Measurements from ENCODE around the gene CCR5AS.

The CCR5AS gene

DNA sequence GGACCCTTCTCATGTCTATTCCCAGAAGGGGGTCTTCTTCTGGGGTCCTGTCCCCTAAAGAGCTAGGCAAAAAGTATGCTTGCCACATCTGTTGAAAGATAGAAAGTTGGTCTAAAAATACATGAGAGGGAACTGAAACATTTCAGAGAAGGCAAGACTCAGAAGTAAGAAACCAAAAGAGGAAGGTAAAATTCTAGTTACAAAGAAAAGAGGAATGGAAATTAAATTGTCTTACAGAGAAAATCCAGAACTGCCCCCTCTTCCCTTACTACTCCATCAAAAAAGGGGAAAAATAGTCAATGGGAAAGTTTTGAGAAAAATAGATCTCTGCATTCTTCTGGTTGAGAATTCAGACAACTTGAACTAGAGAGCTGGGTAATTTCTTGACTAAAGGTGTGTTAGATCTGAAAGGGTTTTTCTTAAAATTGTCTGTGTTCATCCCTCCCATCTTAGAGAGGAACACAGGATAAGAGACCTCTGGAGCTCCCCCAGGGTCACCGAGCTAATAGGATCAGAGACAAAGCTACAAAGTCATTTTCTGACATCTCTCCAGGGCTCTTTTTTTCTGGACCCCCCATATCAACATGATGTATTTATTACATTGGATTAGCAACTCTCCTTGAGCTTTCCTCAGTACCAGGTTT is 85.3 kb downstream of the CCR5AS start:
- Histone ChIP-seq H3K36me3 (replicated peaks in 1 of 2; ENCODE audit: control insufficient read depth in 2 of 2, insufficient read depth in 2 of 2, low read length in 2 of 2) (no peaks in the 10 kb centered on the region), H4K8ac (ENCODE audit: low read depth, low read length) (no peak overlapping the region), H3K27ac (replicated peaks; ENCODE audit: low read length) (no peak overlapping the region), H3K4me2 (ENCODE audit: insufficient read depth, low read length, poor library complexity, severe bottlenecking) (no peak overlapping the region), H2BK120ac (ENCODE audit: low read depth, low read length) (no peak overlapping the region), H3K4ac (ENCODE audit: low read length) (no peak overlapping the region), H3K9ac (ENCODE audit: low read depth, low read length, poor library complexity) (no peak overlapping the region), H3K14ac (ENCODE audit: low read length) (no peak overlapping the region), H3K27me3 (ENCODE audit: control insufficient read depth in 3 of 3, insufficient read depth in 3 of 3, low read depth in 1 of 3, low read length in 3 of 3) (no peaks in the 10 kb centered on the region), H2BK12ac (ENCODE audit: low read length) (no peak overlapping the region), H3K18ac (ENCODE audit: low read length) (no peak overlapping the region), H2AFZ (ENCODE audit: low read length) (no peak overlapping the region), H3K4me1 (ENCODE audit: control insufficient read depth in 2 of 2, insufficient read depth in 1 of 2, low read depth in 1 of 2, low read length in 2 of 2) (no peaks in the 10 kb centered on the region), H3K79me1 (ENCODE audit: low read depth, low read length) (no peaks in the 10 kb centered on the region), H3K23ac (ENCODE audit: low read depth, low read length, poor library complexity) (no peak overlapping the region), H3K4me3 (ENCODE audit: low read length in 2 of 2) (no peak overlapping the region), H2BK5ac (ENCODE audit: low read length) (no peak overlapping the region), H2BK15ac (ENCODE audit: low read length) (no peak overlapping the region), H4K91ac (ENCODE audit: low read depth, low read length, poor library complexity) (no peak overlapping the region), H3K9me3 (replicated peaks in 1 of 2; ENCODE audit: control insufficient read depth in 2 of 2, insufficient read depth in 1 of 2, low read depth in 1 of 2, low read length in 2 of 2) (no peaks in the 10 kb centered on the region), H2AK5ac (ENCODE audit: low read depth, low read length) (no peak overlapping the region)
- no peak for DNase-seq (ENCODE audit: low spot score)
- WGBS, 2 donors (ENCODE audit: extremely low coverage in 2 of 2, insufficient read length in 2 of 2, insufficient replicate concordance in 1 of 2), result no CpG with 5 or more reads among the region's 1 CpG

DNA sequence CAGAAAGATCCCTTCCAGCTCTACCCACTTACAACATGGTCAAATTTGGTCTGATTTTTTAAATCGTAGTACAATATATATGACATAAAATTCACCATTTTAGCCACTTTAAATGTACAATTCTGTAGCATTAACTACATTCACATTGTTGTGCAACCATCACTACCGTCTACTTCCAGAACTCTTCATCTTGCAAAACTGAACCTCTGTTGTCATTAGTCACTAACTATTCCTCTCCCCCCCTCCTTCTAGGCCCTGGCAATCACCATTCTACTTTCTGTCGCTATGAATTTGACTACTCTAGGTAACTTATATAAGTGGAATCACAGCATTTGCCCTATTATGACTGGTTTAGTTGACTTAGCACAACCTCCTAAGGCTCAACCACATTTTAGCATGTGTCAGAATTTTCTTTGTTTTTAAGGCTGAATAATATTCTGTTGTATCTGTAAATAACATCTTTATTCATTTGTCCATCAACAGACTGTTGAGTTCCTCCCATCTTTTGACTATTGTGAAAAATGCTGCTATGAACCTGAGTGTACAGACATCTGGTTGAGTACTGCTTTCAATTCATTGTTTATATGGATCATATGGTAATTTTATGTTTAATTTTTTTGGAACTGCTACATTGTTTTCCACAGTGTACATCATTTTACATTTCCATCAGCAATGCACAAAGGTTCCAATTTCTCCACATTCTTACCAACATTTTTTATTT is 88.5 kb downstream of the CCR5AS start:
- Histone ChIP-seq H3K27ac (replicated peaks; ENCODE audit: low read length) (no peak overlapping the region), H3K4ac (ENCODE audit: low read length) (no peak overlapping the region), H3K9me3 (replicated peaks in 1 of 2; ENCODE audit: control insufficient read depth in 2 of 2, insufficient read depth in 1 of 2, low read depth in 1 of 2, low read length in 2 of 2) (no peaks in the 10 kb centered on the region), H2BK120ac (ENCODE audit: low read depth, low read length) (no peak overlapping the region), H3K4me2 (ENCODE audit: insufficient read depth, low read length, poor library complexity, severe bottlenecking) (no peak overlapping the region), H4K91ac (ENCODE audit: low read depth, low read length, poor library complexity) (no peak overlapping the region), H2BK12ac (ENCODE audit: low read length) (no peak overlapping the region), H2BK5ac (ENCODE audit: low read length) (no peak overlapping the region), H3K79me1 (ENCODE audit: low read depth, low read length) (no peaks in the 10 kb centered on the region), H4K8ac (ENCODE audit: low read depth, low read length) (no peak overlapping the region), H2AK5ac (ENCODE audit: low read depth, low read length) (no peak overlapping the region), H3K27me3 (ENCODE audit: control insufficient read depth in 3 of 3, insufficient read depth in 3 of 3, low read depth in 1 of 3, low read length in 3 of 3) (no peaks in the 10 kb centered on the region), H2BK15ac (ENCODE audit: low read length) (no peak overlapping the region), H3K9ac (ENCODE audit: low read depth, low read length, poor library complexity) (no peak overlapping the region), H2AFZ (ENCODE audit: low read length) (no peak overlapping the region), H3K4me1 (ENCODE audit: control insufficient read depth in 2 of 2, insufficient read depth in 1 of 2, low read depth in 1 of 2, low read length in 2 of 2) (no peaks in the 10 kb centered on the region), H3K36me3 (replicated peaks in 1 of 2; ENCODE audit: control insufficient read depth in 2 of 2, insufficient read depth in 2 of 2, low read length in 2 of 2) (no peaks in the 10 kb centered on the region), H3K23ac (ENCODE audit: low read depth, low read length, poor library complexity) (no peak overlapping the region), H3K14ac (ENCODE audit: low read length) (no peak overlapping the region), H3K18ac (ENCODE audit: low read length) (no peak overlapping the region), H3K4me3 (ENCODE audit: low read length in 2 of 2) (no peak overlapping the region)
- no peak for DNase-seq (ENCODE audit: low spot score)
- WGBS, 2 donors (ENCODE audit: extremely low coverage in 2 of 2, insufficient read length in 2 of 2, insufficient replicate concordance in 1 of 2), result no CpG with 5 or more reads among the region's 3 CpGs

- no peak overlapping the region for H3K9ac ChIP-seq (ENCODE audit: low read depth, low read length, poor library complexity)
- H4K8ac ChIP-seq (ENCODE audit: low read depth, low read length), result no peak overlapping the region
- H4K91ac ChIP-seq (ENCODE audit: low read depth, low read length, poor library complexity), result no peak overlapping the region
- H3K27me3 ChIP-seq (ENCODE audit: control insufficient read depth in 3 of 3, insufficient read depth in 3 of 3, low read depth in 1 of 3, low read length in 3 of 3), result no peaks in the 10 kb centered on the region
- H2AFZ ChIP-seq (ENCODE audit: low read length), result no peak overlapping the region
- H3K4ac ChIP-seq (ENCODE audit: low read length), result no peak overlapping the region
- H3K4me2 ChIP-seq (ENCODE audit: insufficient read depth, low read length, poor library complexity, severe bottlenecking), result no peak overlapping the region
- H2BK12ac ChIP-seq (ENCODE audit: low read length), result no peak overlapping the region
- no peak overlapping the region for H2BK120ac ChIP-seq (ENCODE audit: low read depth, low read length)
- H3K4me1 ChIP-seq (ENCODE audit: control insufficient read depth in 2 of 2, insufficient read depth in 1 of 2, low read depth in 1 of 2, low read length in 2 of 2), result no peaks in the 10 kb centered on the region
- H3K23ac ChIP-seq (ENCODE audit: low read depth, low read length, poor library complexity), result no peak overlapping the region
- H3K27ac ChIP-seq (replicated peaks; ENCODE audit: low read length), result no peak overlapping the region
- DNase-seq (ENCODE audit: low spot score), result no peak
- H3K4me3 ChIP-seq (ENCODE audit: low read length in 2 of 2), result no peak overlapping the region
- H3K79me1 ChIP-seq (ENCODE audit: low read depth, low read length), result no peaks in the 10 kb centered on the region
- H3K36me3 ChIP-seq (replicated peaks in 1 of 2; ENCODE audit: control insufficient read depth in 2 of 2, insufficient read depth in 2 of 2, low read length in 2 of 2), result no peaks in the 10 kb centered on the region
- H2AK5ac ChIP-seq (ENCODE audit: low read depth, low read length), result no peak overlapping the region
- no peaks in the 10 kb centered on the region for H3K9me3 ChIP-seq (replicated peaks in 1 of 2; ENCODE audit: control insufficient read depth in 2 of 2, insufficient read depth in 1 of 2, low read depth in 1 of 2, low read length in 2 of 2)
- H3K14ac ChIP-seq (ENCODE audit: low read length), result no peak overlapping the region
- no peak overlapping the region for H2BK5ac ChIP-seq (ENCODE audit: low read length)
- no peak overlapping the region for H2BK15ac ChIP-seq (ENCODE audit: low read length)
- no peak overlapping the region for H3K18ac ChIP-seq (ENCODE audit: low read length)
Measured at GRCh38 chr3:46316206-46316605, 90.7 kb downstream of the CCR5AS start.

GRCh38 chr3:46314517-46314916 is 92.3 kb downstream of the CCR5AS start:
- Histone ChIP-seq H3K14ac (ENCODE audit: low read length) (no peak overlapping the region), H3K27me3 (ENCODE audit: control insufficient read depth in 3 of 3, insufficient read depth in 3 of 3, low read depth in 1 of 3, low read length in 3 of 3) (no peaks in the 10 kb centered on the region), H3K23ac (ENCODE audit: low read depth, low read length, poor library complexity) (no peak overlapping the region), H4K8ac (ENCODE audit: low read depth, low read length) (no peak overlapping the region), H3K9ac (ENCODE audit: low read depth, low read length, poor library complexity) (no peak overlapping the region), H2BK12ac (ENCODE audit: low read length) (no peak overlapping the region), H3K4me2 (ENCODE audit: insufficient read depth, low read length, poor library complexity, severe bottlenecking) (no peak overlapping the region), H3K4me3 (ENCODE audit: low read length in 2 of 2) (no peak overlapping the region), H3K18ac (ENCODE audit: low read length) (no peak overlapping the region), H3K36me3 (replicated peaks in 1 of 2; ENCODE audit: control insufficient read depth in 2 of 2, insufficient read depth in 2 of 2, low read length in 2 of 2) (no peaks in the 10 kb centered on the region), H3K4ac (ENCODE audit: low read length) (no peak overlapping the region), H3K9me3 (replicated peaks in 1 of 2; ENCODE audit: control insufficient read depth in 2 of 2, insufficient read depth in 1 of 2, low read depth in 1 of 2, low read length in 2 of 2) (no peaks in the 10 kb centered on the region), H2BK15ac (ENCODE audit: low read length) (no peak overlapping the region), H2AFZ (ENCODE audit: low read length) (no peak overlapping the region), H3K4me1 (ENCODE audit: control insufficient read depth in 2 of 2, insufficient read depth in 1 of 2, low read depth in 1 of 2, low read length in 2 of 2) (no peaks in the 10 kb centered on the region), H3K27ac (replicated peaks; ENCODE audit: low read length) (no peak overlapping the region), H4K91ac (ENCODE audit: low read depth, low read length, poor library complexity) (no peak overlapping the region), H2AK5ac (ENCODE audit: low read depth, low read length) (no peak overlapping the region), H2BK120ac (ENCODE audit: low read depth, low read length) (no peak overlapping the region), H3K79me1 (ENCODE audit: low read depth, low read length) (no peaks in the 10 kb centered on the region), H2BK5ac (ENCODE audit: low read length) (no peak overlapping the region)
- no peak for DNase-seq (ENCODE audit: low spot score)
